HEK293T (cell line): ENCODE data around the gene CDHR2.

ENCODE experiments used
- ELF4 ChIP-seq: fragments of 450-650 bp; IDR thresholded peaks from 2 replicates; pipeline ENCODE4 v1.6.1; 2017; ENCODE audit warnings: antibody characterized with exemption
- FOXA1 ChIP-seq: fragments of 450-650 bp; IDR thresholded peaks from 2 replicates; pipeline ENCODE4 v1.6.1; 2016; ENCODE audit warnings: mild to moderate bottlenecking
- FOXK2 ChIP-seq: fragments of 450-650 bp; IDR thresholded peaks from 2 replicates; pipeline ENCODE4 v1.6.1; 2016; ENCODE audit warnings: mild to moderate bottlenecking
- FOXM1 ChIP-seq: fragments of 450-650 bp; IDR thresholded peaks from 2 replicates; pipeline ENCODE4 v1.6.1; 2017; ENCODE audit warnings: mild to moderate bottlenecking, borderline replicate concordance
- SP1 ChIP-seq: fragments of 450-650 bp; IDR thresholded peaks from 2 replicates; pipeline ENCODE4 v1.6.1; 2017
- TARDBP ChIP-seq: fragments of 450-650 bp; IDR thresholded peaks from 2 replicates; pipeline ENCODE4 v1.6.1; 2016

GRCh38 chr5:176565760-176566288, 16.7 kb downstream of the CDHR2 start:
- TF ChIP-seq FOXK2: no peak
- TF ChIP-seq FOXA1: no peak
- no peak for TF ChIP-seq SP1
- no peak for TF ChIP-seq TARDBP
- no peak for TF ChIP-seq FOXM1
- TF ChIP-seq ELF4: no peak
